HepG2 (cell line): ENCODE results near the gene SPTBN2. TPM values are rescaled to one million over a fixed set of nuclear protein-coding genes. Genes with fewer than 3 reads are reported as not detected.

Source experiments
- ATF1 ChIP-seq: IDR thresholded peaks from 2 replicates; pipeline ENCODE4 v1.6.1; 2016; ENCODE audit warnings: mild to moderate bottlenecking, control low read depth
- BCLAF1 ChIP-seq: fragments of 450-650 bp; IDR thresholded peaks from 2 replicates; pipeline ENCODE4 v1.6.1; 2017; ENCODE audit warnings: mild to moderate bottlenecking
- ETV6 ChIP-seq: sonication (generic); formaldehyde crosslinking; conservative IDR thresholded peaks from 2 replicates; pipeline ENCODE4 v1.4.0; 2020; ENCODE audit warnings: missing genetic modification reagents
- JUND ChIP-seq: sonication (generic); formaldehyde crosslinking; IDR thresholded peaks from 2 replicates; pipeline ENCODE4 v1.8.0; 2022; ENCODE audit warnings: mild to moderate bottlenecking, missing genetic modification reagents
- MAF1 ChIP-seq: sonication (generic); formaldehyde crosslinking; IDR thresholded peaks from 2 replicates; pipeline ENCODE4 v1.5.0; 2020; ENCODE audit warnings: missing genetic modification reagents, borderline replicate concordance
- MNT ChIP-seq: fragments of 450-650 bp; IDR thresholded peaks from 2 replicates; pipeline ENCODE4 v1.6.1; 2016
- MTF1 ChIP-seq: sonication (generic); formaldehyde crosslinking; IDR thresholded peaks from 2 replicates; pipeline ENCODE4 v1.5.0; 2020; ENCODE audit warnings: missing genetic modification reagents
- NCOA1 ChIP-seq: sonication (generic); formaldehyde crosslinking; IDR thresholded peaks from 2 replicates; pipeline ENCODE4 v1.9.0; 2021; ENCODE audit warnings: missing genetic modification reagents
- NKX3-1 ChIP-seq: sonication (generic); formaldehyde crosslinking; IDR thresholded peaks from 2 replicates; pipeline ENCODE4 v1.5.0; 2020; ENCODE audit warnings: missing genetic modification reagents
- NR2F2 ChIP-seq: IDR thresholded peaks from 2 replicates; pipeline ENCODE4 v1.6.1; 2012; ENCODE audit warnings: low read depth, inconsistent platforms, borderline replicate concordance
- PATZ1 ChIP-seq: sonication (generic); formaldehyde crosslinking; IDR thresholded peaks from 2 replicates; pipeline ENCODE4 v1.4.0; 2020; ENCODE audit warnings: missing genetic modification reagents
- SNAPC2 ChIP-seq: sonication (generic); formaldehyde crosslinking; IDR thresholded peaks from 2 replicates; pipeline ENCODE4 v1.8.1; 2022; ENCODE audit warnings: mild to moderate bottlenecking, missing genetic modification reagents
- SOX6 ChIP-seq, 2 experiments: fragments of 450-650 bp in 1 of 2; sonication (generic) in 1 of 2; formaldehyde crosslinking in 1 of 2; IDR thresholded peaks; 2 replicates each; pipeline versions ENCODE4 v1.4.0 to v1.6.1; 2017 to 2020; ENCODE audit warnings: antibody characterized with exemption in 1 of 2, mild to moderate bottlenecking in 1 of 2, missing genetic modification reagents in 1 of 2
- THAP11 ChIP-seq: IDR thresholded peaks from 2 replicates; pipeline ENCODE4 v1.6.1; 2016; ENCODE audit warnings: missing biosample characterization, missing genetic modification reagents
- ZBTB14 ChIP-seq: sonication (generic); formaldehyde crosslinking; IDR thresholded peaks from 2 replicates; pipeline ENCODE4 v1.4.0; 2020; ENCODE audit warnings: missing genetic modification reagents
- ZFP1 ChIP-seq: IDR thresholded peaks from 2 replicates; pipeline ENCODE4 v1.6.1; 2016
- ZFP91 ChIP-seq: sonication (generic); formaldehyde crosslinking; IDR thresholded peaks from 2 replicates; pipeline ENCODE4 v1.9.0; 2022; ENCODE audit warnings: missing genetic modification reagents, mild to moderate bottlenecking, borderline replicate concordance
- ZNF383 ChIP-seq: sonication (generic); formaldehyde crosslinking; IDR thresholded peaks from 2 replicates; pipeline ENCODE4 v1.4.0; 2020; ENCODE audit warnings: missing genetic modification reagents, mild to moderate bottlenecking, borderline replicate concordance
- ZSCAN20 ChIP-seq: sonication (generic); formaldehyde crosslinking; IDR thresholded peaks from 2 replicates; pipeline ENCODE4 v1.4.0; 2020; ENCODE audit warnings: missing genetic modification reagents, mild to moderate bottlenecking, borderline replicate concordance
- ZSCAN31 ChIP-seq: sonication (generic); formaldehyde crosslinking; IDR thresholded peaks from 2 replicates; pipeline ENCODE4 v1.5.0; 2020; ENCODE audit warnings: low read depth, mild to moderate bottlenecking, missing genetic modification reagents
- polyA plus RNA-seq, 8 experiments: library from polyadenylated mRNA; depleted of rRNA in 3 of 8; stranded (reverse) in 7 of 8; unstranded in 1 of 8; fragments of >200 nt; fragmentation: Illumina TruSeq in 4 of 8; extraction: Trizol in 4 of 8; gene quantifications; 2 replicates each; pipeline versions ENCODE4 v1.2.1 to v1.2.3, GENCODE V29; 2011 to 2016; ENCODE audit warnings: low read depth in 4 of 8, missing spikeins in 1 of 8, mixed read lengths in 1 of 8; ENCODE audit not compliant: insufficient read depth in 1 of 8
- total RNA-seq, 5 experiments: library from RNA; depleted of rRNA; stranded (reverse); fragments of >200 nt; fragmentation: Illumina TruSeq; extraction: Trizol; gene quantifications; 2 replicates each; pipeline ENCODE4 v1.2.3, GENCODE V29; 2016; ENCODE audit warnings: low read depth in 1 of 5

Gene SPTBN2
- total and polyA plus RNA-seq, 2 of the 13 experiments (the other 11 are each of a cell fraction or from before 2014, with no cell fraction given) = 0.65 to 4.0 TPM

GRCh38 chr11:66677599-66678375, 51.2 kb downstream of the SPTBN2 start, which contains the start of gene RBM4B (continued):
- TF ChIP-seq BCLAF1 = no peak
- no peak for TF ChIP-seq ZNF383
- no peak for TF ChIP-seq SOX6 (IDR thresholded peaks at IDR 0.05)
- peak; percentile 42; the same call in 1 of the 2 replicates for TF ChIP-seq SOX6 (CRISPR knock-in tag; IDR thresholded peaks at IDR 0.05)
- TF ChIP-seq THAP11 (CRISPR knock-in tag) = peak; percentile 83
- TF ChIP-seq NKX3-1 (CRISPR knock-in tag) = no peak
- TF ChIP-seq ZSCAN31 (CRISPR knock-in tag) = no peak
- no peak; the same call in 1 of the 2 replicates for TF ChIP-seq PATZ1 (CRISPR knock-in tag)
- peak; percentile 76; the same call in 1 of the 2 replicates for TF ChIP-seq ZFP91 (CRISPR knock-in tag)
- TF ChIP-seq ZBTB14 (CRISPR knock-in tag) = peak; percentile 88
- TF ChIP-seq MAF1 (CRISPR knock-in tag) = peak; percentile 61; the same call in 1 of the 2 replicates
- TF ChIP-seq SNAPC2 (CRISPR knock-in tag) = no peak
- no peak for TF ChIP-seq ZFP1 (CRISPR knock-in tag)
- peak; percentile 37; the same call in 1 of the 2 replicates for TF ChIP-seq MNT
- 0 out of 2 replicates have a peak, but pooled peaks have one; percentile 38 for TF ChIP-seq ZSCAN20 (CRISPR knock-in tag)
- peak; percentile 73 for TF ChIP-seq ATF1 (CRISPR knock-in tag)
- peak; percentile 74; the same call in 1 of the 2 replicates for TF ChIP-seq NCOA1
- TF ChIP-seq ETV6 (CRISPR knock-in tag) = no peak; the same call in 1 of the 2 replicates
- no peak for TF ChIP-seq NR2F2
- no peak for TF ChIP-seq MTF1 (CRISPR knock-in tag)
- TF ChIP-seq JUND (CRISPR knock-in tag) = no peak
